HuH-7 (cell line): ENCODE results near the gene MYLK.

Experiments used
- DNase-seq: peaks from one replicate; pipeline ENCODE4 v3.0.0; 2011; ENCODE audit warnings: low spot score

MYLK gene

GRCh38 chr3:123768480-123769355 lies 115.4 kb downstream of the MYLK start:
- no peak for DNase-seq

GRCh38 chr3:123767564-123768292 lies 116.4 kb downstream of the MYLK start:
- no peak for DNase-seq

GRCh38 chr3:123767009-123767372 lies 117.1 kb downstream of the MYLK start:
- DNase-seq = no peak

- DNase-seq = no peak
These were observed 117.7 kb downstream of the MYLK start for GRCh38 chr3:123766193-123767008.

GRCh38 chr3:123765475-123766128 lies 118.5 kb downstream of the MYLK start:
- DNase-seq = no peak

GRCh38 chr3:123764647-123765046 lies 119.5 kb downstream of the MYLK start:
- no peak for DNase-seq

- no peak for DNase-seq
These were observed 121.3 kb downstream of the MYLK start for GRCh38 chr3:123762805-123763204.

GRCh38 chr3:123760817-123761216 lies 123.3 kb downstream of the MYLK start:
- no peak for DNase-seq

GRCh38 chr3:123759871-123760270 lies 124.3 kb downstream of the MYLK start:
- no peak for DNase-seq

GRCh38 chr3:123759311-123759710 lies 124.8 kb downstream of the MYLK start:
- no peak for DNase-seq

GRCh38 chr3:123758081-123758564 lies 126.0 kb downstream of the MYLK start:
- DNase-seq = no peak

- DNase-seq = no peak
These were observed 126.7 kb downstream of the MYLK start for GRCh38 chr3:123757281-123757940.

- no peak for DNase-seq
These were observed 128.6 kb downstream of the MYLK start for GRCh38 chr3:123755501-123755900.

GRCh38 chr3:123755085-123755484 lies 129.0 kb downstream of the MYLK start:
- peak; percentile 79 for DNase-seq

GRCh38 chr3:123753286-123753685 lies 130.8 kb downstream of the MYLK start:
- no peak for DNase-seq

- no peak for DNase-seq
These were observed 131.9 kb downstream of the MYLK start for GRCh38 chr3:123752228-123752627.

- DNase-seq = no peak
These were observed 132.7 kb downstream of the MYLK start for GRCh38 chr3:123751433-123751832.

- DNase-seq = no peak
These were observed 133.3 kb downstream of the MYLK start for GRCh38 chr3:123750659-123751420.

GRCh38 chr3:123750209-123750608 lies 133.9 kb downstream of the MYLK start:
- no peak for DNase-seq

- DNase-seq = no peak
These were observed 134.4 kb downstream of the MYLK start for GRCh38 chr3:123749711-123750110.
